Right atrium auricular region (tissue), 2 donors: ENCODE results near the gene SPTBN1. TPM values are rescaled to one million over a fixed set of nuclear protein-coding genes. Genes with fewer than 3 reads are reported as not detected.
A peak's percentile ranks its signal among the peaks of the same experiment; 100 is the strongest.

Source experiments
- DNase-seq: peaks from one replicate; pipeline ENCODE4 v3.0.0-alpha.2; 2019; ENCODE audit warnings: low spot score
- H3K27ac ChIP-seq, 2 donors: fragments of 200-600 bp; sonication (generic); 1 replicate in 1 of 2; 2 replicates in 1 of 2; pipeline ENCODE4 v1.5.1; 2016 to 2019
- H3K27me3 ChIP-seq, 2 donors: fragments of 200-600 bp; sonication (generic); one replicate each; pipeline versions ENCODE4 v1.5.1 to v1.6.0; 2017 to 2019
- H3K36me3 ChIP-seq: fragments of 200-600 bp; sonication (generic); one replicate; pipeline ENCODE4 v1.5.1; 2016
- H3K4me1 ChIP-seq, 2 donors: fragments of 200-600 bp; sonication (generic); one replicate each; pipeline versions ENCODE4 v1.5.1 to v1.6.0; 2017 to 2019
- H3K4me3 ChIP-seq, 2 donors: fragments of 200-600 bp; sonication (generic); 1 replicate in 1 of 2; 2 replicates in 1 of 2; pipeline ENCODE4 v1.5.1; 2017 to 2019; ENCODE audit warnings: mild to moderate bottlenecking in 1 of 2, moderate library complexity in 1 of 2
- H3K9me3 ChIP-seq, 2 donors: fragments of 200-600 bp; sonication (generic); one replicate each; pipeline ENCODE4 v1.5.1; 2019
- CTCF ChIP-seq, 2 donors: fragments of 200-600 bp; sonication (generic); IDR thresholded peaks; one replicate each; pipeline ENCODE4 v1.5.1; 2019; ENCODE audit warnings: antibody characterized with exemption in 2 of 2
- total RNA-seq, 2 donors: library from RNA; depleted of rRNA; stranded (reverse); fragments of >200 nt; gene quantifications; one replicate each; pipeline ENCODE4 v1.1.0, GENCODE V29; 2016

SPTBN1 gene
- total RNA-seq, 2 donors from 2014 or later: 265 to 382 TPM

DNA sequence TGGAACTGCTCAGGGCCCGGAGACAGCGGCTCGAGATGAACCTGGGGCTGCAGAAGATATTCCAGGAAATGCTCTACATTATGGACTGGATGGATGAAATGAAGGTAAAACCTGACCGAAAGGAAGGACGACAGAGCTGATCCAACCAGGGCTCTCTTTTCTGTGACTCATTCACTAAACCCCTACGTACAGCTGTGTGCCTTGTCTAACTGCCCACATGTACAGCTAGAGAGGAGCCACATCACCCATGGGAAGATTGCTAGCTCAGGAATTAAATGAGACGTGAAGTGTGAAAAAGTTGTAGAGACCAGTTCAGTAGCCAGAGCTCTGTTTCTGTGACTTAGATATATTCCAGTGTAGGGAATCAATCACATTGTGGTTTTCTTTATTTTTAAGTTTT is 170.0 kb downstream of the SPTBN1 start:
- H3K36me3 ChIP-seq: peaks cover 99% of the 10 kb centered on the region
- H3K9me3 ChIP-seq: no peaks in the 10 kb centered on the region
- H3K27ac ChIP-seq: peak overlapping the region; percentile 18 to 45
- DNase-seq: no peak
- no peak for TF ChIP-seq CTCF (IDR thresholded peaks at IDR 0.05)
- H3K4me3 ChIP-seq: no peak overlapping the region
- peaks cover 0 to 45% of the 10 kb centered on the region in 2 donors for H3K4me1 ChIP-seq
- no peaks in the 10 kb centered on the region for H3K27me3 ChIP-seq

DNA sequence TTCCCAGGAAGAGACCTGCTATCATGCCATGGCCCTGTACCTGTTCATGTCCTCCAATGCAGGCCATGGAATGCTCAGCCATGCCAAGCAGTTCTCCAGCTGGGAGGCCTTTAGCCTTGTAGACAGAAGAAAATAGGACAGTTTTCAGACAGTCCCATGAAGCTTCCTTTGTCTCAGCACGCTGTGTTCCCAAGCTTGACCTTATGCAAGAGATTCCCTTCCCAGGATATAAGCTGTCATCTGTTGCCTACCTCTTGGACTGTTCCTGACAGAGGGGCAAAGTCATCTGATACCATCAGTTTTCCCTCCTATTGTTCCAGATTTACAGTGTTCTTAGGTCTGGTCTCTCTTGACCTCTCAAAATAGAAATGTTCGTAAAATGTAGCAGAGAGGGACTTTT is 170.8 kb downstream of the SPTBN1 start:
- H3K4me1 ChIP-seq: peaks cover 0 to 52% of the 10 kb centered on the region in 2 donors
- no peaks in the 10 kb centered on the region for H3K27me3 ChIP-seq
- DNase-seq: no peak
- no peak overlapping the region for H3K4me3 ChIP-seq
- no peak for TF ChIP-seq CTCF (IDR thresholded peaks at IDR 0.05)
- peaks cover 98% of the 10 kb centered on the region for H3K36me3 ChIP-seq
- H3K27ac ChIP-seq: peak overlapping the region; percentile 18 to 45
- no peaks in the 10 kb centered on the region for H3K9me3 ChIP-seq

DNA sequence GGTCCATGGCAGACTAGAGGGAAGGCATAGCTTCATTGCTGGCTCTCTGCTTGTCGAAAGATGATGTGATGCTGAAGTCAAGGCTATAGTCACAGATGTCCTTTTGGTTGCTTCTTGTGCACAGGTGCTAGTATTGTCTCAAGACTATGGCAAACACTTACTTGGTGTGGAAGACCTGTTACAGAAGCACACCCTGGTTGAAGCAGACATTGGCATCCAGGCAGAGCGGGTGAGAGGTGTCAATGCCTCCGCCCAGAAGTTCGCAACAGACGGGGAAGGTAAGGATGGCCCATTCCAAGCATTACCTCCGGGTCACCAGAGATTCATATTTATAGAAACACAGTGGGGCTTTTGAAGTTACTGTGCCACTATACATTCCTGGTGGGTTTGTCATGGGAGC is 171.8 kb downstream of the SPTBN1 start:
- TF ChIP-seq CTCF (IDR thresholded peaks at IDR 0.05): no peak
- DNase-seq: no peak
- Histone ChIP-seq H3K4me1 (peaks cover 0 to 63% of the 10 kb centered on the region in 2 donors), H3K9me3 (no peaks in the 10 kb centered on the region), H3K27me3 (no peaks in the 10 kb centered on the region), H3K4me3 (no peak overlapping the region), H3K36me3 (peaks cover 98% of the 10 kb centered on the region), H3K27ac (no peak overlapping the region)

GRCh38 chr2:54628418-54628817 is 172.3 kb downstream of the SPTBN1 start:
- H3K27me3 ChIP-seq: no peaks in the 10 kb centered on the region
- H3K27ac ChIP-seq: no peak overlapping the region
- H3K36me3 ChIP-seq: peaks cover 98% of the 10 kb centered on the region
- no peak for TF ChIP-seq CTCF (IDR thresholded peaks at IDR 0.05)
- no peaks in the 10 kb centered on the region for H3K9me3 ChIP-seq
- H3K4me1 ChIP-seq: peaks cover 0 to 64% of the 10 kb centered on the region in 2 donors
- DNase-seq: no peak
- no peak overlapping the region for H3K4me3 ChIP-seq

DNA sequence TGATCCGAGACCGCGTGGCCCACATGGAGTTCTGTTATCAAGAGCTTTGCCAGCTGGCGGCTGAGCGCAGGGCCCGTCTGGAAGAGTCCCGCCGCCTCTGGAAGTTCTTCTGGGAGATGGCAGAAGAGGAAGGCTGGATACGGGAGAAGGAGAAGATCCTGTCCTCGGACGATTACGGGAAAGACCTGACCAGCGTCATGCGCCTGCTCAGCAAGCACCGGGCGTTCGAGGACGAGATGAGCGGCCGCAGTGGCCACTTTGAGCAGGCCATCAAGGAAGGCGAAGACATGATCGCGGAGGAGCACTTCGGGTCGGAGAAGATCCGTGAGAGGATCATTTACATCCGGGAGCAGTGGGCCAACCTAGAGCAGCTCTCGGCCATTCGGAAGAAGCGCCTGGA is 172.8 kb downstream of the SPTBN1 start:
- no peak overlapping the region for H3K27ac ChIP-seq
- H3K27me3 ChIP-seq: no peaks in the 10 kb centered on the region
- H3K36me3 ChIP-seq: peaks cover 92% of the 10 kb centered on the region
- no peak for DNase-seq
- H3K4me1 ChIP-seq: peaks cover 0 to 64% of the 10 kb centered on the region in 2 donors
- no peak overlapping the region for H3K4me3 ChIP-seq
- TF ChIP-seq CTCF (IDR thresholded peaks at IDR 0.05): no peak
- H3K9me3 ChIP-seq: no peaks in the 10 kb centered on the region

DNA sequence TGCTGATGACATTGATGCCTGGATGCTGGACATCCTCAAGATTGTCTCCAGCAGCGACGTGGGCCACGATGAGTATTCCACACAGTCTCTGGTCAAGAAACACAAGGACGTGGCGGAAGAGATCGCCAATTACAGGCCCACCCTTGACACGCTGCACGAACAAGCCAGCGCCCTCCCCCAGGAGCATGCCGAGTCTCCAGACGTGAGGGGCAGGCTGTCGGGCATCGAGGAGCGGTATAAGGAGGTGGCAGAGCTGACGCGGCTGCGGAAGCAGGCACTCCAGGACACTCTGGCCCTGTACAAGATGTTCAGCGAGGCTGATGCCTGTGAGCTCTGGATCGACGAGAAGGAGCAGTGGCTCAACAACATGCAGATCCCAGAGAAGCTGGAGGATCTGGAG is 173.3 kb downstream of the SPTBN1 start:
- Histone ChIP-seq H3K36me3 (peaks cover 88% of the 10 kb centered on the region), H3K9me3 (no peaks in the 10 kb centered on the region), H3K27me3 (no peaks in the 10 kb centered on the region), H3K27ac (peak overlapping the region; percentile 24 to 60), H3K4me1 (peaks cover 0 to 64% of the 10 kb centered on the region in 2 donors), H3K4me3 (no peak overlapping the region)
- no peak for DNase-seq
- TF ChIP-seq CTCF (IDR thresholded peaks at IDR 0.05): no peak
